Upper lobe of left lung (tissue), 4 donors: ENCODE results near the gene MPC1.

Experiments
- CTCF ChIP-seq, 6 experiments: fragments of 450-650 bp in 4 of 6; fragments of 200-600 bp in 2 of 6; sonication (generic) in 2 of 6; IDR thresholded peaks; one replicate each; pipeline ENCODE4 v1.5.1; 2016 to 2019; ENCODE audit warnings: antibody characterized with exemption in 6 of 6
- POLR2A ChIP-seq, 4 donors: fragments of 450-650 bp; IDR thresholded peaks; one replicate each; pipeline ENCODE4 v1.5.1; 2016 to 2017; ENCODE audit warnings: antibody characterized with exemption in 4 of 4, mild to moderate bottlenecking in 2 of 4

GRCh38 chr6:166370489-166370888 lies 12.3 kb downstream of the MPC1 start:
- no peak for TF ChIP-seq CTCF (IDR thresholded peaks at IDR 0.05)
- TF ChIP-seq POLR2A (IDR thresholded peaks at IDR 0.05): no peak
